Measurements from ENCODE around the gene TMEM151A.
"Not testable (repeated sequence)": the region's sequence is repeated elsewhere in the genome, so short reads cannot be mapped to it uniquely, and the experiment has no call there.

Gene TMEM151A

DNA sequence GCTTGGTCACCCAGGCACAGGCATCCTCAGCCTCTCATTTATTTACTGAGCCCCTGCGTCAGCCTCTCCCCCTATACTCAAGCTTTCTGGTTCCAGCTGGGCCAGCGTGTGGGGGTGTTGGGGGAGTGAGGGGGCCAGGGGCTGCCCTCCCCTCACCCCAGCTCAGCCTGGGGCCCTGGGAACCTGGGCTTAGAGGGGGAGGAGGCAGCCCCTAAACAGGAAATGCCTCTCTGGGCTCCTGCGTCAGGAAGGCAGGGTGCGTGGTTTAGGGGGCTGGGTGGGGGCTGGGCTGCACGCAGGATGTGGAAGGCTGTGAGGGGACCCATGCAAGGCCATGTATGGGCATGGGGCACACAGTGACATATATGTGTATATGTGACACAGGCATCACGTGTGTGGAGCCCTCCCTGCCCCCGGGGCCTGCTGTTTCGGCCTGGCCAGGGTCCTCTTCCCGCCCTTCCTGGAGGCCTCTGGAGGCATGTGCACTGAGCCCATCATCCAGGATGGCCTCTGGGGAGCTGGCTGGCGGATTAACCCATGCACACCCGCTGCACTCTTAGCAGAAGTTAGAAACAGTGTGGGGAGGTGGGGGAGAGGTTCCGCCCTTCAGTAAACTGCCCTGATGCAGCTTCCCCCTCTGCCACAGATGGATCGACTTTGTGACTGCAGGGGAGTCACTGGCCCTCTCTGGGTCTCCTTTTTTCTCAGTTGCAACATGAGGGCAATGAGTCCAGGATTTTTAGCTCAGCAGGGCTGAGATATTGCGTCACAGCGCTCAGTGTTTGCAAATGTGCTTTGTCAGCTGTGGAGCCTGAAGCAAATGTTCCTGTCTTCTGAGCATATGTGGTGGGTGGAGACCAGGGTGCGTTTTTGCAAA is 26.3 kb downstream of the TMEM151A start:
- no peak for TF ChIP-seq CTCF (IDR thresholded peaks at IDR 0.05; ENCODE audit: control extremely low read depth, extremely low read depth, low read depth, missing control alignments)
- POLR2A ChIA-PET = no interaction called here
- CTCF ChIA-PET = interaction anchor here (0.9 to 1.5 kb wide), 4 partner anchors 9 to 68 kb away, joined by 3 to 6 read pairs (median 5); no protein-coding TSS in a partner anchor
- DNase-seq (ENCODE audit: extremely low spot score) = no peak

- CTCF ChIA-PET = interaction anchor here (0.9 to 1.5 kb wide), 4 partner anchors 8 to 68 kb away, joined by 3 to 6 read pairs (median 5); no protein-coding TSS in a partner anchor
- POLR2A ChIA-PET = no interaction called here
- DNase-seq (ENCODE audit: extremely low spot score) = no peak
- TF ChIP-seq CTCF (IDR thresholded peaks at IDR 0.05; ENCODE audit: control extremely low read depth, extremely low read depth, low read depth, missing control alignments) = no peak
Observed at GRCh38 chr11:66318600-66318970, 26.9 kb downstream of the TMEM151A start.

- DNase-seq (ENCODE audit: extremely low spot score); CTCF ChIA-PET; POLR2A ChIA-PET: not testable (repeated sequence)
Observed at GRCh38 chr11:66320289-66320688, 28.6 kb downstream of the TMEM151A start.

DNA sequence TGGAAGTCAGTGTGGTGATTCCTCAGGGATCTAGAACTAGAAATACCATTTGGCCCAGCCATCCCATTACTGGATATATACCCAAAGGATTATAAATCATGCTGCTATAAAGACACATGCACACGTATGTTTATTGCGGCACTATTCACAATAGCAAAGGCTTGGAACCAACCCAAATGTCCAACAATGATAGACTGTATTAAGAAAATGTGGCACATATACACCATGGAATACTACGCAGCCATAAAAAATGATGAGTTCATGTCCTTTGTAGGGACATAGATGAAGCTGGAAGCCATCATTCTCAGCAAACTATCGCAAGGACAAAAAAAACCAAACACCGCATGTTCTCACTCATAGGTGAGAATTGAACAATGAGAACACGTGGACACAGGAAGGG is 29.1 kb downstream of the TMEM151A start:
- DNase-seq (ENCODE audit: extremely low spot score); CTCF ChIA-PET; POLR2A ChIA-PET: not testable (repeated sequence)

DNA sequence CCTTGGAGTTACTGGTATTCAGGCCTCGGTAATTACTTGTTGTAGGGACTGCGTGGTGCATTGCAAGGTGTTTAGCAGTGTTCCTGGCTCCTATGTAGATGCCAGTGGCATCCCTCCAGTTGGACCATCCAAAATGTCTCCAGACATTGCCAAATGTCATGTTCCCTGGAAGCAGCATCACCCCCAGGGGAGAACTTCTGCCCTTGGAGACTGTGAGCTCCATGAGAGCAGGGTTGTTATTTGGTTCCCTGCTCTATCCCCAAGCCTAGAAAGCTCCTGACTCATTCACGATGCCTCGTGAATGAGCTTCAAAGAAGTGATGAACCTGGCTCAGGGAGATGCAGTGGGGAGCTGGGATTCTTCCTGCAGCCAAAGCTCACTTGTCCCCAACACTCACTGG is 29.9 kb downstream of the TMEM151A start:
- ChIA-PET POLR2A (no interaction called here), CTCF (interaction anchor here (1.3 to 1.6 kb wide), 3 partner anchors 9 to 24 kb away, joined by 4 read pairs; no protein-coding TSS in a partner anchor)
- DNase-seq (ENCODE audit: extremely low spot score) = no peak
- TF ChIP-seq CTCF (IDR thresholded peaks at IDR 0.05; ENCODE audit: control extremely low read depth, extremely low read depth, low read depth, missing control alignments) = no peak

GRCh38 chr11:66322732-66323427 is 31.2 kb downstream of the TMEM151A start:
- ChIA-PET POLR2A (no interaction called here), CTCF (interaction anchor here (1.5 to 1.6 kb wide), 2 partner anchors 12 to 25 kb away, joined by 4 read pairs; no protein-coding TSS in a partner anchor)
- DNase-seq (ENCODE audit: extremely low spot score) = no peak
- TF ChIP-seq CTCF (IDR thresholded peaks at IDR 0.05; ENCODE audit: control extremely low read depth, extremely low read depth, low read depth, missing control alignments) = no peak

DNA sequence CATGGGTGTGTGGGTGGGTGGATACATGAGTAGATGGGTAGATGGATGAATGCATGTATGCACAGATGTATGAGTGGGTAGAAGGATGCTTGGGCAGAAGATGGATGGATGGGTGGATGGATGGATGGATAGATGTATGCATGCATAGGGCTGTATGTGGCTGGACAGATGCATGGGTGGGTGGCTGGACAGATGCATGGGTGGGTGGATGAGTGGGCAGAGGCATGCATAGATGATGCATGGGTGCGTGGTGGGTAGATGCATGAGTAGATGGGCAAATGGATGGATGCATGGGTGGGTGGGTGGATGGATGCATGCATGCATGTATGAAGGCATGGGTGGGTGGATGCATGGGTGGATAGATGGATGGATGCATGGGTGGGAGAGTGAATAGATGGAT is 32.0 kb downstream of the TMEM151A start:
- POLR2A ChIA-PET = no interaction called here
- DNase-seq (ENCODE audit: extremely low spot score) = no peak
- CTCF ChIA-PET = no interaction called here
- TF ChIP-seq CTCF (IDR thresholded peaks at IDR 0.05; ENCODE audit: control extremely low read depth, extremely low read depth, low read depth, missing control alignments) = no peak
